Left ventricle myocardium inferior (tissue), 1 donor: ENCODE data around the gene NFIB. TPM values are rescaled to one million over a fixed set of nuclear protein-coding genes. Genes with fewer than 3 reads are reported as not detected.

Source experiments
- DNase-seq: peaks from one replicate; pipeline ENCODE4 v3.0.0-alpha.2; 2020
- H3K27ac ChIP-seq: fragments of 200-600 bp; replicated peaks from 2 replicates; pipeline ENCODE4 v1.8.0; 2021
- H3K27me3 ChIP-seq: fragments of 200-600 bp; 2 replicates; pipeline ENCODE4 v1.8.0; 2021; ENCODE audit warnings: low read depth
- H3K36me3 ChIP-seq: fragments of 200-600 bp; 2 replicates; pipeline ENCODE4 v1.8.0; 2021
- H3K4me1 ChIP-seq: fragments of 200-600 bp; 2 replicates; pipeline ENCODE4 v1.8.0; 2021
- H3K4me3 ChIP-seq: fragments of 200-600 bp; 2 replicates; pipeline ENCODE4 v1.8.0; 2021; ENCODE audit warnings: mild to moderate bottlenecking, moderate library complexity
- H3K9me3 ChIP-seq: fragments of 200-600 bp; replicated peaks from 2 replicates; pipeline ENCODE4 v1.8.0; 2021
- intact Hi-C: fragments of 100-400 bp; cut with micrococcal nuclease; formaldehyde crosslinking; loops from one replicate; pipeline ENCODE4 v1.11.0; 2022
- total RNA-seq: library from RNA; stranded (reverse); fragmentation: NEBNext Ultra II Directional; extraction: Animal tissue kit (Norgen Biotek cat#: 25700); gene quantifications from one replicate; pipeline ENCODE4 v1.2.1, GENCODE V29; 2021
- TF ChIP-seq, protein P1 (sequence below): fragments of 200-600 bp; IDR thresholded peaks from 2 replicates; pipeline ENCODE4 v1.8.0; 2021; ENCODE audit warnings: antibody characterized with exemption, mild to moderate bottlenecking, borderline replicate concordance
- donor health status: DM: no; HTN: yes; CAD: no; lungs with severe emphysema.

The NFIB gene
- total RNA-seq, 1 donor from 2014 or later = 110 TPM

DNA sequence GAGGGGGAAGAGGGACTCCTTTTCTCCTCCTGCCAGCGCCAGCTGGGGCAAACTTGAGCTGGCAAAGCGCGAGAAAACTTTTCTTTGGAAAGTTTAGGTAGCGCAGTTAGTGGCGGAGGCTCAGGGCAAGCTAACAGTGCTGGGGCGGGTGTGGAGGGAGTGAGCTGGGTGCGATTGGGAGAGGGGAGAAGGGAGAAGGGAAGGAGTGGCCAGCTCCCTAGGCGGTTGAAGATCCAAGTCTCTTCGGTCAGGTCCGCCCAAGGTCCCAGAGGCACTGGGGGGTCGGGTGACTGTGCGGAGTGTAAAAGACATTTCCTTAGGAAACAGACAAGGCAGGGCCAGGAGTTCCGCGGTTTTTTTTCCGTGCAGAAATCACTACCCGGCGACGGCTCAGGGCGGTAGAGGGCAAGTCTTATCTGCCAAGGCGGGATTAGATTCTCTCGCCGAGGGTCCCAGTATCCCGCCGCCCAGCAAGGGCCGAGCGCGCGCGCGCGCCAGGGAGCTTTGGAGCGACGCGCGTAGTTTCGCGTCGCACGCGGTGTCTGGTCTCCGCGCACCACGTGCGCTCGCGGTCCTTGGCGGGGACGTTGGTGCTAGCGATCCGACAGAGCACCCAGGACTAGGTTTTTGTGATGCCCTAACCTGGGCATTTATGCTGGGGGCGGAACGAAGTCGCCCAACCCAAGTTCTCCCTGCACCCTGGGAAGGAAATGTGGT is 33.6 kb upstream of the NFIB start:
- H3K36me3 ChIP-seq = no peaks in the 10 kb centered on the region
- H3K27ac ChIP-seq = peak overlapping the region; percentile 96
- TF ChIP-seq, protein P1, sequence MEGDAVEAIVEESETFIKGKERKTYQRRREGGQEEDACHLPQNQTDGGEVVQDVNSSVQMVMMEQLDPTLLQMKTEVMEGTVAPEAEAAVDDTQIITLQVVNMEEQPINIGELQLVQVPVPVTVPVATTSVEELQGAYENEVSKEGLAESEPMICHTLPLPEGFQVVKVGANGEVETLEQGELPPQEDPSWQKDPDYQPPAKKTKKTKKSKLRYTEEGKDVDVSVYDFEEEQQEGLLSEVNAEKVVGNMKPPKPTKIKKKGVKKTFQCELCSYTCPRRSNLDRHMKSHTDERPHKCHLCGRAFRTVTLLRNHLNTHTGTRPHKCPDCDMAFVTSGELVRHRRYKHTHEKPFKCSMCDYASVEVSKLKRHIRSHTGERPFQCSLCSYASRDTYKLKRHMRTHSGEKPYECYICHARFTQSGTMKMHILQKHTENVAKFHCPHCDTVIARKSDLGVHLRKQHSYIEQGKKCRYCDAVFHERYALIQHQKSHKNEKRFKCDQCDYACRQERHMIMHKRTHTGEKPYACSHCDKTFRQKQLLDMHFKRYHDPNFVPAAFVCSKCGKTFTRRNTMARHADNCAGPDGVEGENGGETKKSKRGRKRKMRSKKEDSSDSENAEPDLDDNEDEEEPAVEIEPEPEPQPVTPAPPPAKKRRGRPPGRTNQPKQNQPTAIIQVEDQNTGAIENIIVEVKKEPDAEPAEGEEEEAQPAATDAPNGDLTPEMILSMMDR = peak; percentile 41
- no peaks in the 10 kb centered on the region for H3K27me3 ChIP-seq
- no peaks in the 10 kb centered on the region for H3K9me3 ChIP-seq
- H3K4me3 ChIP-seq = peak overlapping the region; percentile 73
- DNase-seq = peak; percentile 69
- intact Hi-C loops = no loop called here
- peaks cover 70% of the 10 kb centered on the region for H3K4me1 ChIP-seq

DNA sequence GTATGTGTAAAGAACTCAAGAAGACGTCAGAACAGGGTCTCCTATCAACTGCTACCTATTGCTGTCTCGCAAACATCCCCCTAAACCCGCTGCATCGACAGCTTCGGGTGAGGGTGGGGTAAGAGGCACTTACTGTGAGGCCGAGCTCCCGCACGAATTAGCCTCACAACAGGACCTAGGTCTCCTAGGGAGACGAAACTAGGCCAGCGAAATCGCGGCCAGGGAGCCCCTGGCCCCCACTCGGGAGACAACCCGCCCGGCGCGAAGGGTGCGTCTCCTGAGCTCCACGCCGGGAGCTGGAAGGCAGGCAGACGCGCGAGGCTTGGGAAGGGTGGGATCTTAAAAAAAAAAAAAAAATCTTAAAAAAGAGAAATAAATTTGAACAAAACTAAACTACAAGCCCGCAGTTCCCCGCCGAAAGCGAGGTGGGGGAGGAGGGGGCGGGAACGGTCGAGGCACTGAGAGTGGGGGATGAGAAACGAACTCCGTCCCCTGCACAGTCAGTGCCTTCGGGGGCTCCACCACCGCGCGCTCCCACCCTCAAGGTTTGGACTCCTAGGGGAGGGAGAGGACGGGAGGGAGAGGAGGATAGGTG is 33.0 kb upstream of the NFIB start:
- Histone ChIP-seq H3K27me3 (no peaks in the 10 kb centered on the region), H3K4me3 (peak overlapping the region; percentile 73), H3K9me3 (no peaks in the 10 kb centered on the region), H3K4me1 (peaks cover 70% of the 10 kb centered on the region), H3K27ac (peak overlapping the region; percentile 96), H3K36me3 (no peaks in the 10 kb centered on the region)
- intact Hi-C loops = no loop called here
- TF ChIP-seq, protein P1 = no peak
- DNase-seq = peak; percentile 52

DNA sequence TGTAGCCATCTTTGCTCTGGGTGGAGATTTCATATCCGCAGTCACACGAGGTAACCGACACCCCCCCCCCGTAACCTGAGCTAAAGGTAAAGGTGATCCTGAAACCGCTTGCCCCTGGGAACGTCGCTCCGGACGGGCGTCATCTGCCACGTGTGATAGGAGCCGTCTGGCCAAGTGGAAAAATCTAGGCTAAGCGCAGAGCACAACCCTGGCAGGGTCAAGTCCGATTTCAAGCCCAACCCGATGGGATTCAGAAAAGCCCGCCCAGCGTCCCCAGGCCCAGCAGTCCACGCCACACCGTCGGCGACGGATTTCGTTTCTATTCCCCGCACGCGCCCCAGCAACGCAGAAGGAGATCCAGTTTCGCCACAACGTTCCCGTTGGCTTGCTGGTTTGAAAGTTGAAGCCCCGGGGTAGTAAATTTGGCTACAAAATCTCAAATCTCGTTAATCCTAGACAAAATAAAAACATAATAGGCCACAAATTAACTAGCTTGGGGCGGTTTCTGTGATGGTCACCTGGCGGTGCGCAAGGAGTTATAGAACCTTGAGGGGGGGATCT is 32.4 kb upstream of the NFIB start:
- no peaks in the 10 kb centered on the region for H3K36me3 ChIP-seq
- DNase-seq = peak; percentile 41
- no peaks in the 10 kb centered on the region for H3K9me3 ChIP-seq
- peak overlapping the region; percentile 96 for H3K27ac ChIP-seq
- peak overlapping the region; percentile 73 for H3K4me3 ChIP-seq
- H3K27me3 ChIP-seq = no peaks in the 10 kb centered on the region
- peaks cover 70% of the 10 kb centered on the region for H3K4me1 ChIP-seq
- intact Hi-C loops = no loop called here
- TF ChIP-seq, protein P1 = no peak

DNA sequence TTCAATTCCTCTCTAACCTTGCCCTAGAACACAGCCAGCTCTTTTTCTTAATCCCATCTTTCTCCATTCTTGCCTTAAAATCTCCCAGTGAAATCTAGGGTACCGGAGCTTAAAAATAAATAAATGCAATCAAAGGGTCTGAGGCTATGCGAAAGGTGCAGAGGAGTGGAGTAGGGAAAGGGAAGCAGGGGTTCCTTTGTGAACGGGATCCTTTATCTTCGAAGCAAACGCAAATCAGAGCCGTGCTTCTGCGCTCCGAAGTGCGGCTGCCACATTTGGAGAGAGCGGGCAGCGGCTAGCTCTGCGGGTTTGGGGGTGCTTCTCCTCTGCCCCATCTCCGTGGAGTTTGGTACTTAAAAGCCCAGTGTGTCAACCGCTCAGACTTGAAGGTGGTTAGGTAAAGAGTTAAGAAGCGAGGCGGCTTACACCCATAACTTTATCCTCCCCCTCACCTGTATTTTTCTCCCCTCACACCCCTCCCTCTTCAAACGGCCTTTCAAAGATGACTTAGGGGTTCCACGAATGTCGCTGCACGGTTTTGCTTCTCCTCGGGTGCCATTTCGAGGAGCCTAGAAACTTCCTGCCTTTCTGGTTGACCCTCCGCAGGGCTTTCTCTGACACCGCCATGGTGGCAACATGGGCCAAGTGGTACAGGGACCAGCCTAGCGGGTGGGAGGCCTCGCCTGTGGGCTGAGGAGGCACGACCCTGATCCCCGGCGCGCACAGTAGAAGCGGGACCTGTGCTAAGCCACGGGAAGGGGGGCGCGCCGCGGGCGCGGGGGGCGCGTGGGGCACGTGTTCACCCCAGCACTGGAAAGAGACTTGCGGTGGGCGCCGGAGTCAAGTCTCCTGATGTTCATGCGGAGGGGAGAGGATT is 31.7 kb upstream of the NFIB start:
- intact Hi-C loops = no loop called here
- peak overlapping the region; percentile 96 for H3K27ac ChIP-seq
- DNase-seq = no peak
- peaks cover 68% of the 10 kb centered on the region for H3K4me1 ChIP-seq
- H3K36me3 ChIP-seq = no peaks in the 10 kb centered on the region
- peak overlapping the region; percentile 73 for H3K4me3 ChIP-seq
- TF ChIP-seq, protein P1 = no peak
- no peaks in the 10 kb centered on the region for H3K9me3 ChIP-seq
- H3K27me3 ChIP-seq = no peaks in the 10 kb centered on the region

DNA sequence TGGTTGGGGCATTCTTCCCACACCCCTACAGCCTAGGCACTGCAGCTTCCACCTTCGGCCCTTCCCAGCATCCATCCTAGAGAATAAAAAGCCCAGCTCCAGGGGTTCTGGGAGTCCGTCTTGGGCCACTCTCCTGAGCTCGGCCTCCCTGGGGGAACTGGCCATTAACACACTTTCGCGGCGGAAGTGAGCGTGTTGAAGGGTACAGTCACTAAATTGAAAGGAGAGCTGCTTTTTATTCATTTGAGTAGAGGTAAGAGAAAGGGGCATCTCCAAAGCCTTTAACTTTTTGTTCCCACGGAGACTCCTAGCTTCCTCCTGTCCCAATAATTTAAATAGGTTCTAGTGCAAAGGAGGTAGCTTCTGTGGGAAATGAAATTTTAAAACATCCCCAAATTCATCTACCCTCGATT is 31.0 kb upstream of the NFIB start:
- intact Hi-C loops = no loop called here
- peak overlapping the region; percentile 96 for H3K27ac ChIP-seq
- DNase-seq = no peak
- no peaks in the 10 kb centered on the region for H3K9me3 ChIP-seq
- H3K4me1 ChIP-seq = peaks cover 62% of the 10 kb centered on the region
- peak overlapping the region; percentile 51 for H3K4me3 ChIP-seq
- no peaks in the 10 kb centered on the region for H3K27me3 ChIP-seq
- no peaks in the 10 kb centered on the region for H3K36me3 ChIP-seq
- TF ChIP-seq, protein P1 = no peak
